Central memory CD4-positive, alpha-beta T cell (primary cell): ENCODE data around the gene AREG.

Experiments used
- DNase-seq: peaks from one replicate; pipeline ENCODE4 v3.0.0; 2022

Gene AREG

DNA sequence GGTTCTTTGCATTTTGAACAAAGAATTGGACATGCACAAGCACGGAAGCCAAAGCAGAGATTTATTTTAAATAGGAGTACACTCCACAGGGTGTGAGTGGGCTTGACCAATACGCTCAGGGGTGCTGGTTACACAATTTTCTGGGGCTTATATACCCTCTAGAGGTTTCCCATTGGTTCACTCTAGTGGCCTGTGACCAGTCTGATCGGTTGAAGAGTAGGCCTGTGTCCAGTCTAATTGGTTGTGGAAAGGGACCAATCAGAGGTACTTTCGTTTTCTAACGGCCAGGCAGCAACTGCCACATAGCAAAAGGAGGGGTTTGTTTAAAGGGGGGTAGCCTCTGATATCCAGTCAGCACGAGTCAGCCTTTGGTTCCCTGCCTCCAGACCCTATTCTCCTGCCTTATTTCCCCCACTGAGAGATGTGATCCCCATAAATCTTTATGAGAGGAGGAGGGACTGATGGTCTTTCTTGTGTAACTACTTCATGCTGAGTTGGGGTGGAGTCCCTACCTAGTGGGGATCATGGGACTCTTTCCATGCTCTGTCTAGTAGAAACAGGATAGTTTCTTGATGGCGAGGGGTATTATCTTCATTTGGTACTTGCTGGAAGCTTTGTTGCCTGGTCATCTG is 11.3 kb upstream of the AREG start:
- no peak for DNase-seq

DNA sequence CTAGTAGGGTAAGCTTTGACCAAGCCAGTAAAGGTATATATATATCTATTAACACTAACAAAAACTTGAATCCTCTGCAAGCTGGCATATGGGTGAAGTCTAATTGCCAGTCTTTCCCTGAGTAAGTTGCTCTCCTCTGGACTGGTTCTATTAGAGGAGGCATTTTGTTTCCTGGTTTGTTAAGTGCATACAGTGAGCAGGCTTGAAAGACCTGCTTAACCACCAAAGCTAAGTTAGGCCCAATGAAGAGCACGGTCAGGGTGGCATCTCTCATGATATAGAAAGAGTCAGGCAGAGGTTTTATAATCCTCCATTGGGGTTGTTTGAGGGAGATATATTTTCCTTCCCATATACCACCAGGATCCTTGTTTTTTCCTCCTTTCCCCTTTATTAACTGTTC is 9.6 kb upstream of the AREG start:
- no peak for DNase-seq

DNA sequence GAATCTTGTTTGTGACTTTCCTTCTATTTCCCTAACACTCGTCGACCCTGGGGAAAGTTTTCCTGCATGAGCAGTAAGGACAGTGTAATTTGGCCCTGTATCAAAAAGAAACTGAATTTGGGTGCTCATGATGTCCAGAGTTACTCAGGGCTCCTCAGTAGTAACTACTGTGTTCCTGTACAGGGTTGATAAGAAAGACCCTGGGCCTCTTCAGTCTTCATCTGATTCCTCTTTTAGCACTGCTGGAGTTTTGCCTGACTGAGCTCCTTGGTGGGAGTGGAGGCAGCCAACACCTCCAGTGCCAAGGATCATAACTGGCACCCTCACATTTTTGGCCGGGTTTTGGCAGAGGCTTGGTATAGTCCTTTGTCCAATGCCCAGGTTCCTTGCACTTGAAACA is 7.1 kb upstream of the AREG start:
- DNase-seq, result no peak

DNA sequence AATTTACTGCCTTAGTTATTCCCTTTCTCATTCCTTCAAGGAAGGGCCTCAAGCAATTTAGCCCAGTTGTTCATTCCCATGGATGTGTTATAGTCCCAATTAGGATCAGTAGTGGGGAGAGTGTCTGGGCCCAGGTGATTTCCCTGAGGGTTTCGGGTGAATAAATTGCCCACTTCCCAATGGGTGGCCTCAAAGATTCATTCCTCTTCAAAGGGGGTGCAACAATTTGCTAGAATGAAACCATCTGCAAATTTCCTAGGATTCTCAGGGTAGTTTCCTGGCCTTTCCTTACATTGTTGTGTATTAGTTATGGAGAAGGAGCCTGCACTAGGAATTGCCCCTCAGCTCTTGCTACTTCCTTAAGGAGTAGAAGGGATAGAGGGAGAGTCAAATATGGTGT is 6.3 kb upstream of the AREG start:
- no peak for DNase-seq

DNA sequence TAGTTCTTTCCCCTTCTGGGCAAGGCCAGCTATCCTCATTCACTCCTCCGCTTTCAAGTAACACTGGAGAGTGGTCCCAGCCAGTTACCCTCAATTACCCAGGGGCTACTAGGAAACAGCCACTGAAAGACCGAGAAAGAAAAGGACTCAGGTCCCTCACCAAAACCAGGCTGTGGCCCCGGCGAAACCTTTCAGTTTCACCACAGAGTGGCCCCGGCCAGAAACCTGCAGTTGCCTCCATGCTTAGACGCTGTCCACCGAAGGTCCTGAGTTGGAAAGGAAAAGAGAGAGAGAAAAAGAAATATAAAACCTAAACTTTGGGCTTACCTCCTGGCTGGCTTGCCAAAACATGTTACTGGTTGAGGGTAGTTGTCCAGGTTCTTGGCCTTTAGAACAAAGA is 5.0 kb upstream of the AREG start:
- no peak for DNase-seq

GRCh38 chr4:74440356-74440755 is 4.6 kb upstream of the AREG start:
- DNase-seq, result no peak

GRCh38 chr4:74441744-74442143 is 3.2 kb upstream of the AREG start:
- DNase-seq, result no peak

DNA sequence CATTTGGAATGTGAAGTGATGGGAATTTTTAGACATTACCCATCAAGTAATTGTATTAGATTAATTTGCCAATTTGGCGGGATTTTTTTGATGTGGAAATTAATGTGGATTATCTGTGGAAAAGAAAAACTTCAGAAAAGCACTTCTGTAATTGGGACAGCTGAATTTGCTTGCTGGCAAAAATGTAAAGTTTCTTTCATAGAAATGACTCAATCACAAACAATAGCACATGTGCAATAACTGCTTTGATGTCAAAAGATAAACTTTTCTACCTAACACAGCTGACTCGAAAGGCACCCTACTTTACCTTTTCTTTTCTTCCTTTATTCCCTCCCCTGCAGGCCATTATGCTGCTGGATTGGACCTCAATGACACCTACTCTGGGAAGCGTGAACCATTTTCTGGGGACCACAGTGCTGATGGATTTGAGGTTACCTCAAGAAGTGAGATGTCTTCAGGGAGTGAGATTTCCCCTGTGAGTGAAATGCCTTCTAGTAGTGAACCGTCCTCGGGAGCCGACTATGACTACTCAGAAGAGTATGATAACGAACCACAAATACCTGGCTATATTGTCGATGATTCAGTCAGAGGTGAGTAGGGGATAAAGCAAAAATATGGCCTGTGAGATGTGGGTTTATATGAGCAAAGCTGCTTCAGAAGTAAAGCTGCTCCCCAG is 1.4 kb downstream of the AREG start:
- DNase-seq, result no peak

GRCh38 chr4:74446896-74447295 is 2.0 kb downstream of the AREG start:
- DNase-seq, result no peak

DNA sequence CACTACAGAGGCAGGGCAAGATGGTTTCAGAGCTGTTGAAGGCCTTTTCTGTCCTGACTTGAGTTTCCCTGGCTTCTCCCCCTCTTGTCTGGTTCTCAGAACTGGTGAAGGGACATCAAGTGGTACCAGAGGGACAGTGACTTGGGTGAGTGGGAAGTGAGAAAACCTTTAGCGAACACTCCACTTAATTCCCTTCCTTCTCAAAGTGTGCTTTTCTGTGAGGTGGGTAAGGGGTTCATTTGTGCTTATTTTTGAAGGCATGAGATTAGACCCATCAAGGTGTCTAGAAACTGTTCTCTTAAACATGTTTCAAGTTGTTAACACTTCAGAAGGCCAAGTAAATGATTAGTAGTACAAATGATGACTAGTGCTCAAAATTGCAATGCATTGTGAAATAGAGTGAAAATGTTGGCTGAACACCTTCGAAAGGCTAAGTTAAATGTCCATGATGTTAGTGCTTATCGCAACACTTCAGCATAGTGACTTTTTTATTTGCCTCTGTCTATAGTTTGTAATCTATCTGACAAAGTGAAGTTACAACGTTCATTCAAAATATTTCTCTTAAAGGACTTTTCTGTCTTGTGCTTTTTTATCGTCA is 2.8 kb downstream of the AREG start:
- no peak for DNase-seq

DNA sequence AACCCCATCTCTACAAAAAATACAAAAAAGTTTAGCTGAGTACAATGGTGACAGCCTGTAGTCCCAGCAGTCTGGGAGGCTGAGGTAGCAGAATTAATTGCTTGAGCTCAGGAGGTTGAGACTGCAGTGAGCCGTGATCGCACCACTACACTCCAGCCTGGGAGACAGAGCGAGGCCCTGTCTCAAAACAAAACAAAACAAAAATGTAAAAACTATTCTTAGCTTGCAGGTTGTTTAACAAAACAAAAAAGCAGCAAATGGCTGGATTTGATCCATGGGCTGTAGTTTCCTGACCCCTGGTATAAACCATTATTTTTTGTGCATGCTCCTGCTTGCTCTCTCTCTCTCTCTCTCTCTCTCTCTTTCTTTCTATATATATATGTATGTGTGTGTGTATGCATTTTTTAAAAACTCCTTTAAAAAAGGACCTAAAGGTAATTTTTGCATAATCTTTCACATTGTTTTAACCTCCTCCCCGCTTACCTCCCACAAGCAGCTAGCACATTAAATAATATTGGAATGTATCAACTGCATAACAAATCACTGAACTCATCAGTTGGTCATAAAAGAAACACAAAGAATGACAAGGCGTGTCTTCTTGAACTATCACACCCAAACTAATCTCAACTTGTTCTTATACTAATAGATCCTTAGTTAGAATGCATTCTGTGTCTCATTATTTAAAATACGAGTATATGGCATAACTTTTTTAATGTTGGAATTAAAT is 4.8 kb downstream of the AREG start:
- DNase-seq, result no peak

DNA sequence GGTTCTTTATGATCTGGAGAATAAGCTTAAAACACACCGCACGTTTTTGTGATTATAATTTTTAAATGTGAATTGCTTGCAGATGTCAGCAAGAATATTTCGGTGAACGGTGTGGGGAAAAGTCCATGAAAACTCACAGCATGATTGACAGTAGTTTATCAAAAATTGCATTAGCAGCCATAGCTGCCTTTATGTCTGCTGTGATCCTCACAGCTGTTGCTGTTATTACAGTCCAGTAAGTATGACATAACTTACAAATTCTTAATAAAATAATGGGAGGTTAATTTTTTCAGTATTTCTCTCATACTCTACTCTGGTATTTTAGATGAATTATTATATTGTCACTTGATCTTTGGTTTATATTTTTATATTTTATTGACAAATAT is 5.4 kb downstream of the AREG start:
- DNase-seq, result no peak

DNA sequence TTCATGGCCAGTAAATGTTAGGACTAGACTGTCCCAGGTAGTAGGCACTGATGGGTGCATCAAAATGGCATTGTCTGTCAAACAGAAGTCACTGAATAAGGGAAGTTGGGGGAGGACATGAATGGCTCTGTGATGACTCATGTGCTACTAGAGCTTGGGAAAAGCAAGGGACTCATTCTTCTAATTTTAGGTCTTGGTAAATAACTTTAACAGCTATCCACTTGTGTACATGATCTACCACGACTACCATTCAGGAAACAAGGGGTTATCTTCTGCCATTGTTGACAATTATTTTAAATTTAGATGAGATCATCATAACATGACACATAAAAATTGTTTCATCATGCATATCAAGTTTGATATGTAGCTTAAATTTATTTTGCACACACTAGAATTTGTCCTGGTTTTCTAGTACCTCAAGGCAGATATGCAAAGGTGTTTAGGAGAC is 6.3 kb downstream of the AREG start:
- DNase-seq, result no peak

DNA sequence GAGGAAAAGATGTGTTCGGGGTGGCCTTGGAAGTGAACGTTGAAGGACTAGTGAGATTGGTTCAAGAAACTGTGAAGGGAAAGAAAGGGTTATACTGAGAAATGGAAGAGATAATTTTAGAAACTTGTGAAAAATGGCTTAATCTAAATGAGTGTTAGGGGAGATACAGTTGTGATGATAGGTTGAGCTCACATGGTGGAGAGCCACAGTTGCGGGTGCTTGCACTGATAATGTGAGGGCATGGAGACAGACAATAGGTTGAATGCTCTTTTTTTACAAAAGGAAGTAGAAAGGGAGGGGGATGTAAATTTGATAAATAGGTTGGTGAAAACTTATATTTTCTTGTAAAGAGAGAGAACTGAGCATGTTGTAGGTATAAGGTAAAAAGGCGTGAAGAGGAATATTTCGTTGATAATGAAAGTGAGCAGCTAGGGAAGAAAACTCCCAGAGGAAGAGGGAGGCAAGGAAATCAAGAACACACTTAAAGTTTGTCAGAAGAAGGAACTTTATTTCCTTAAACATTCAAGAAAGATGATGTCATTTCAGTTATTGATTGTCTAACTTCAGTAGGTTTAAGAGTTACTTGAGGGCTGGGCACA is 8.2 kb downstream of the AREG start:
- DNase-seq, result no peak

GRCh38 chr4:74453829-74454742 is 9.2 kb downstream of the AREG start:
- no peak for DNase-seq

- DNase-seq, result no peak
Observed at GRCh38 chr4:74455361-74456055, 10.6 kb downstream of the AREG start.

- no peak for DNase-seq
Observed at GRCh38 chr4:74456056-74456744, 11.3 kb downstream of the AREG start.

DNA sequence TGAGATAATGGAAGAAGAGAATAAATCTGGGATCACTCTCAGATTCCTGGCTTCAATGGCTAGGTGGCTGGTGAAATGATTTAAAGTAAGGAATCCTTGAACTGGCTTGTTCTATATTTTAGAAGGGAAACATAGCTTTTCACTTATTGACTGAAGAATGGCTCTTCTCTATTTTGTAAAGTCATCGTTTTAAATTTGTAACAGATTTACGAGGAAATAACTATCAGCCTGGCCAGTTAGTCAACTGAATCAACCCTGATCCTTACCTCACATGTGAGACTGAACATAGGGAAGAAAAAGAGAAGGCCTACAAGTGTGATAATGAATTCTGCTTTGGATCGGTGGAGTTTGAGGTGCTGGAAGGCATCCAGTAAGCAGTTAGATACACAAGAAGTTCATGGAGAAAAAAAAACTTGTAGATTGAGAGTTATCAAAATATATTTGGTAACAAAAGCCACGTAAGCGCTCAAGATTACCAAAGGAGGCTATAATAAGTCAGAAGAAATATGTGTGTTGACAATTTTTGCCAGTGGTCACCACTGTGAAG is 12.0 kb downstream of the AREG start:
- DNase-seq, result no peak

- DNase-seq, result no peak
Observed at GRCh38 chr4:74460833-74461232, 15.9 kb downstream of the AREG start.

- no peak for DNase-seq
Observed at GRCh38 chr4:74463123-74463522, 18.2 kb downstream of the AREG start.

DNA sequence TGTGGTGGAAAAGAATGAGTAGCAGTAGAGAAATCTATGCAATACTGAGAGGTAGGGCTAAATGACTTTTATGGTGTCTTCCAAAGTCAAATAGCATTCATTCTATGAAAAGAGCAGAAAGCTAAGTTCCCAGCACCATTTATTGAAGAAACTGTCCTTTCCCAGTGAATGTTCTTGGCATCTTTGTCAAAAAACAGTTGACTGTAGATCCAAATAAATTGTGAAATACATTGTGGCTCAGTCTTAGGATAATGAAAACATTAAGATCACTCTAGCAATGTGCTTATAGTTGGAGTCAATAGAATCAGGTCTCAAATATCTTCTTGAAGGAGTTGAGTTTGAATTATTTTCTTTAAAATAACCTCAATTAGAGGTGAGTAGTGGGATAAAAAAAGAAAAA is 19.4 kb downstream of the AREG start:
- no peak for DNase-seq
